IPS DF 6.9 (cell line): ENCODE results near the gene PEX5L.

ENCODE experiments used
- DNase-seq: peaks from one replicate; pipeline ENCODE4 v3.0.0-alpha.2; 2013; ENCODE audit warnings: low read depth, low spot score
- H3K27ac ChIP-seq: one replicate; pipeline ENCODE4 v1.5.1; 2013; ENCODE audit warnings: low read length, control low read depth
- H3K27me3 ChIP-seq: 2 replicates; pipeline ENCODE4 v1.6.1; 2013; ENCODE audit warnings: mild to moderate bottlenecking, low read length; ENCODE audit not compliant: control insufficient read depth, insufficient read depth
- H3K36me3 ChIP-seq: 2 replicates; pipeline ENCODE4 v1.6.1; 2013; ENCODE audit warnings: low read length; ENCODE audit not compliant: control insufficient read depth, insufficient read depth
- H3K4me1 ChIP-seq: 2 replicates; pipeline ENCODE4 v1.6.1; 2013; ENCODE audit warnings: low read length; ENCODE audit not compliant: control insufficient read depth, insufficient read depth
- H3K4me3 ChIP-seq: 2 replicates; pipeline ENCODE4 v1.5.1; 2013; ENCODE audit warnings: mild to moderate bottlenecking, low read length
- H3K9me3 ChIP-seq: 2 replicates; pipeline ENCODE4 v1.6.1; 2013; ENCODE audit warnings: low read length, inconsistent platforms; ENCODE audit not compliant: control insufficient read depth, insufficient read depth
- WGBS: extraction: QIAGEN DNeasy Blood & Tissue Kit; methylation state at CpG from one replicate; pipeline ENCODE4 v1.1.7; 2013; ENCODE audit warnings: mixed read lengths, missing lambda C conversion rate; ENCODE audit not compliant: insufficient read length, insufficient coverage; 5-methylcytosine and 5-hydroxymethylcytosine counted together

The PEX5L gene

GRCh38 chr3:179921500-179921899 is 115.2 kb downstream of the PEX5L start:
- no peak overlapping the region for H3K27ac ChIP-seq
- H3K27me3 ChIP-seq, result no peaks in the 10 kb centered on the region
- H3K36me3 ChIP-seq, result no peaks in the 10 kb centered on the region
- no peaks in the 10 kb centered on the region for H3K9me3 ChIP-seq
- no peak for DNase-seq
- H3K4me3 ChIP-seq, result no peak overlapping the region
- H3K4me1 ChIP-seq, result no peaks in the 10 kb centered on the region
- WGBS, result no CpG with 5 or more reads among the region's 4 CpGs

- no peaks in the 10 kb centered on the region for H3K9me3 ChIP-seq
- no peaks in the 10 kb centered on the region for H3K36me3 ChIP-seq
- no peak for DNase-seq
- no peak overlapping the region for H3K27ac ChIP-seq
- no peak overlapping the region for H3K4me3 ChIP-seq
- H3K4me1 ChIP-seq, result no peaks in the 10 kb centered on the region
- no peaks in the 10 kb centered on the region for H3K27me3 ChIP-seq
- no CpG with 5 or more reads among the region's 4 CpGs for WGBS
These were observed 128.8 kb downstream of the PEX5L start for GRCh38 chr3:179907784-179908482.

GRCh38 chr3:179902061-179902460 is 134.7 kb downstream of the PEX5L start:
- no peak for DNase-seq
- H3K4me1 ChIP-seq, result no peaks in the 10 kb centered on the region
- no peaks in the 10 kb centered on the region for H3K36me3 ChIP-seq
- no peak overlapping the region for H3K4me3 ChIP-seq
- no peak overlapping the region for H3K27ac ChIP-seq
- no CpG with 5 or more reads among the region's 10 CpGs for WGBS
- no peaks in the 10 kb centered on the region for H3K27me3 ChIP-seq
- H3K9me3 ChIP-seq, result no peaks in the 10 kb centered on the region

GRCh38 chr3:179898024-179898423 is 138.7 kb downstream of the PEX5L start:
- Histone ChIP-seq H3K27me3 (no peaks in the 10 kb centered on the region), H3K4me1 (no peaks in the 10 kb centered on the region), H3K9me3 (no peaks in the 10 kb centered on the region), H3K4me3 (no peak overlapping the region), H3K27ac (no peak overlapping the region), H3K36me3 (no peaks in the 10 kb centered on the region)
- WGBS, result no CpG with 5 or more reads among the region's 2 CpGs
- peak; percentile 72 for DNase-seq

GRCh38 chr3:179897231-179897630 is 139.5 kb downstream of the PEX5L start:
- Histone ChIP-seq H3K27ac (no peak overlapping the region), H3K4me1 (no peaks in the 10 kb centered on the region), H3K36me3 (no peaks in the 10 kb centered on the region), H3K9me3 (no peaks in the 10 kb centered on the region), H3K4me3 (no peak overlapping the region), H3K27me3 (no peaks in the 10 kb centered on the region)
- DNase-seq, result no peak
- WGBS, result no CpG with 5 or more reads among the region's 4 CpGs

- no CpG with 5 or more reads among the region's 2 CpGs for WGBS
- no peaks in the 10 kb centered on the region for H3K36me3 ChIP-seq
These were observed 140.2 kb downstream of the PEX5L start for GRCh38 chr3:179896507-179896906.

GRCh38 chr3:179895330-179895729 is 141.4 kb downstream of the PEX5L start:
- H3K4me1 ChIP-seq, result no peaks in the 10 kb centered on the region
- H3K9me3 ChIP-seq, result no peaks in the 10 kb centered on the region
- H3K4me3 ChIP-seq, result no peak overlapping the region
- H3K27ac ChIP-seq, result no peak overlapping the region
- no peaks in the 10 kb centered on the region for H3K36me3 ChIP-seq
- H3K27me3 ChIP-seq, result no peaks in the 10 kb centered on the region
- no peak for DNase-seq

More at GRCh38 chr3:179896507-179896906, 140.2 kb downstream of the PEX5L start:
- DNase-seq, result no peak
- H3K27ac ChIP-seq, result no peak overlapping the region
- no peak overlapping the region for H3K4me3 ChIP-seq
- H3K27me3 ChIP-seq, result no peaks in the 10 kb centered on the region
- no peaks in the 10 kb centered on the region for H3K9me3 ChIP-seq
- H3K4me1 ChIP-seq, result no peaks in the 10 kb centered on the region

GRCh38 chr3:179887295-179887943 is 149.3 kb downstream of the PEX5L start:
- no peaks in the 10 kb centered on the region for H3K27me3 ChIP-seq
- no peak overlapping the region for H3K4me3 ChIP-seq
- WGBS, result no CpG with 5 or more reads among the region's 4 CpGs
- no peaks in the 10 kb centered on the region; the same call in 1 of the 2 replicates for H3K36me3 ChIP-seq
- no peak overlapping the region for H3K27ac ChIP-seq
- peaks cover 5% of the 10 kb centered on the region for H3K4me1 ChIP-seq
- H3K9me3 ChIP-seq, result no peaks in the 10 kb centered on the region
- DNase-seq, result no peak

GRCh38 chr3:179885950-179886349 is 150.8 kb downstream of the PEX5L start:
- H3K36me3 ChIP-seq, result no peaks in the 10 kb centered on the region; the same call in 1 of the 2 replicates
- H3K27me3 ChIP-seq, result no peaks in the 10 kb centered on the region
- no peak overlapping the region for H3K27ac ChIP-seq
- no peak for DNase-seq
- peaks cover 10% of the 10 kb centered on the region for H3K4me1 ChIP-seq
- H3K9me3 ChIP-seq, result no peaks in the 10 kb centered on the region
- no CpG with 5 or more reads among the region's 2 CpGs for WGBS
- no peak overlapping the region for H3K4me3 ChIP-seq

GRCh38 chr3:179884136-179884535 is 152.6 kb downstream of the PEX5L start:
- DNase-seq, result no peak
- no peaks in the 10 kb centered on the region; the same call in 1 of the 2 replicates for H3K36me3 ChIP-seq
- WGBS, result no CpG with 5 or more reads among the region's 1 CpG

GRCh38 chr3:179882292-179882691 is 154.4 kb downstream of the PEX5L start:
- H3K27me3 ChIP-seq, result no peaks in the 10 kb centered on the region
- H3K36me3 ChIP-seq, result no peaks in the 10 kb centered on the region; the same call in 1 of the 2 replicates
- no peak for DNase-seq
- H3K4me3 ChIP-seq, result no peak overlapping the region
- no peak overlapping the region for H3K27ac ChIP-seq
- no peaks in the 10 kb centered on the region for H3K9me3 ChIP-seq
- peaks cover 12% of the 10 kb centered on the region for H3K4me1 ChIP-seq
- WGBS, result no CpG with 5 or more reads among the region's 2 CpGs

More at GRCh38 chr3:179884136-179884535, 152.6 kb downstream of the PEX5L start:
- Histone ChIP-seq H3K4me3 (no peak overlapping the region), H3K9me3 (no peaks in the 10 kb centered on the region), H3K27ac (no peak overlapping the region), H3K27me3 (no peaks in the 10 kb centered on the region), H3K4me1 (peaks cover 12% of the 10 kb centered on the region)
